Right lobe of liver (tissue), 6 donors: Measurements from ENCODE around the gene POLD4. TPM values are rescaled to one million over a fixed set of nuclear protein-coding genes. Genes with fewer than 3 reads are reported as not detected.

ENCODE experiments used
- ATAC-seq, 4 donors: fragments of 200-7000 bp; cut with Tn5 transposase; one replicate each; pipeline ENCODE4 v1.9.1; 2020; ENCODE audit warnings: mild to moderate bottlenecking in 4 of 4, moderate library complexity in 4 of 4
- DNase-seq, 3 donors: peaks; one replicate each; pipeline ENCODE4 v3.0.0-alpha.2; 2020
- H3K27ac ChIP-seq, 3 donors: fragments of 200-600 bp; one replicate each; pipeline ENCODE4 v1.8.0; 2022
- H3K27me3 ChIP-seq, 2 donors: fragments of 200-600 bp; one replicate each; pipeline ENCODE4 v1.8.0; 2022
- H3K36me3 ChIP-seq, 4 donors: fragments of 200-600 bp; sonication (generic) in 1 of 4; one replicate each; pipeline versions ENCODE4 v1.5.1 to v1.8.0; 2017 to 2022; ENCODE audit warnings: control low read depth in 1 of 4
- H3K4me1 ChIP-seq, 4 donors: fragments of 200-600 bp; sonication (generic) in 1 of 4; one replicate each; pipeline versions ENCODE4 v1.5.1 to v1.8.0; 2017 to 2022; ENCODE audit warnings: control low read depth in 1 of 4
- H3K4me3 ChIP-seq, 3 donors: fragments of 200-600 bp; one replicate each; pipeline ENCODE4 v1.8.0; 2022
- H3K9me3 ChIP-seq, 4 donors: fragments of 200-600 bp; sonication (generic) in 1 of 4; one replicate each; pipeline versions ENCODE4 v1.5.1 to v1.8.0; 2017 to 2022; ENCODE audit warnings: control low read depth in 1 of 4
- POLR2A ChIP-seq: fragments of 450-650 bp; IDR thresholded peaks from one replicate; pipeline ENCODE4 v1.6.1; 2017; ENCODE audit warnings: antibody characterized with exemption, mild to moderate bottlenecking
- WGBS: methylation state at CpG from one replicate; pipeline ENCODE4 v1.1.6; 2018; ENCODE audit warnings: low coverage, low lambda C conversion rate; ENCODE audit not compliant: insufficient coverage; ENCODE audit errors: missing lambda C conversion rate; 5-methylcytosine and 5-hydroxymethylcytosine counted together
- intact Hi-C, 2 donors: fragments of 100-400 bp; cut with DNase I; formaldehyde crosslinking; loops; one replicate each; pipeline versions ENCODE4 v1.11.2 to v1.14.1; 2022
- total RNA-seq, 6 experiments: library from RNA; depleted of rRNA in 2 of 6; stranded (reverse); fragments of >200 nt in 2 of 6; fragmentation: NEBNext Ultra II Directional in 3 of 6; extraction: Animal tissue kit (Norgen Biotek cat#: 25700) in 3 of 6; gene quantifications; one replicate each; pipeline versions ENCODE4 v1.1.0 to v1.2.4, GENCODE V29; 2016 to 2023
- TF ChIP-seq, protein P1 (sequence below), 4 donors: fragments of 200-600 bp in 3 of 4; fragments of 450-650 bp in 1 of 4; IDR thresholded peaks; one replicate each; pipeline versions ENCODE4 v1.5.1 to v1.8.0; 2016 to 2022; ENCODE audit warnings: antibody characterized with exemption in 4 of 4, mild to moderate bottlenecking in 2 of 4
- donor health status: DM: no; HTN: yes; CAD: no.
- donor health status: DM: no; HTN: no; CAD: no.
- donor health status: DM: no; HTN: no; CAD: no.
- donor health status: DM: no; HTN: yes; CAD: no.
- donor health status: DM: no; HTN: yes; CAD: no.

Gene POLD4
- total RNA-seq, 6 experiments from 2014 or later, result 70.5 to 216 (median 97.9) TPM

DNA sequence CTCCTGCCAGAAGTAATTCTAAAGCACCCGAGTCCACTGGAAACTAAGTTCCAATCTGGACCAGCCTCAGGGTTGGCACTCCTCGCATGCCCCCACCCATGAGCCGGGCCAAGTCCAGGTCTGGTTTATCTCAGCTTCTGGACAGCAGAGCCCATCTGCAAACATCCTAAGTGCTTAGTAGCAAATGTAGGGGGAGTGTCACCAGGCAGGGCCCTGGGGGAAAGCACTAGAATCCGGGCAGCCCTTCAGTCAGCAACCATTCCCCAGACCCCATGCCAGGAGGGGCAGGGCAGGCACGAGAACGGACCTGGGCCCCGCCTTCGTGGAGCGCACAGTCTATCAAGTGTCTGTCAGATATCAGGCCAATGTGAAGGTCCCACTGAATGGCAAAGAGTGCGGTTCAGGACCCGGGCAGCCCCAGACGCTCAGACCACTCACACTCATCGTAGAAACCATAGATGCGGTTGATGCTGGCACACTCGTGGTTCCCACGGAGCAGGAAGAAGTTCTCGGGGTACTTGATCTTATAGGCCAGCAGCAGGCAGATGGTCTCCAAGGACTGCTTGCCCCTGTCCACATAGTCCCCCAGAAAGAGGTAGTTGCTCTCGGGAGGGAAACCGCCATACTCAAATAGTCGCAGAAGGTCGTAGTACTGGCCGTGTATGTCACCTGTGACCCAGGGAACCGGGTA, 47.0 kb upstream of the POLD4 start:
- intact Hi-C loops, result no loop called here
- H3K9me3 ChIP-seq, result no peaks in the 10 kb centered on the region
- peak overlapping the region in 2 of 3 donors; percentile 77 to 88 for H3K27ac ChIP-seq
- H3K27me3 ChIP-seq, result no peaks in the 10 kb centered on the region
- WGBS, result 21% methylated on average over 14 of the region's 23 CpGs
- peaks cover 3 to 33% (median 17%) of the 10 kb centered on the region in 4 donors for H3K36me3 ChIP-seq
- H3K4me1 ChIP-seq, result peaks cover 0 to 24% (median 5%) of the 10 kb centered on the region in 4 donors
- ATAC-seq (no peak), DNase-seq (no peak)
- H3K4me3 ChIP-seq, result peak overlapping the region; percentile 95 to 99 (median 98)
- TF ChIP-seq POLR2A, result no peak

DNA sequence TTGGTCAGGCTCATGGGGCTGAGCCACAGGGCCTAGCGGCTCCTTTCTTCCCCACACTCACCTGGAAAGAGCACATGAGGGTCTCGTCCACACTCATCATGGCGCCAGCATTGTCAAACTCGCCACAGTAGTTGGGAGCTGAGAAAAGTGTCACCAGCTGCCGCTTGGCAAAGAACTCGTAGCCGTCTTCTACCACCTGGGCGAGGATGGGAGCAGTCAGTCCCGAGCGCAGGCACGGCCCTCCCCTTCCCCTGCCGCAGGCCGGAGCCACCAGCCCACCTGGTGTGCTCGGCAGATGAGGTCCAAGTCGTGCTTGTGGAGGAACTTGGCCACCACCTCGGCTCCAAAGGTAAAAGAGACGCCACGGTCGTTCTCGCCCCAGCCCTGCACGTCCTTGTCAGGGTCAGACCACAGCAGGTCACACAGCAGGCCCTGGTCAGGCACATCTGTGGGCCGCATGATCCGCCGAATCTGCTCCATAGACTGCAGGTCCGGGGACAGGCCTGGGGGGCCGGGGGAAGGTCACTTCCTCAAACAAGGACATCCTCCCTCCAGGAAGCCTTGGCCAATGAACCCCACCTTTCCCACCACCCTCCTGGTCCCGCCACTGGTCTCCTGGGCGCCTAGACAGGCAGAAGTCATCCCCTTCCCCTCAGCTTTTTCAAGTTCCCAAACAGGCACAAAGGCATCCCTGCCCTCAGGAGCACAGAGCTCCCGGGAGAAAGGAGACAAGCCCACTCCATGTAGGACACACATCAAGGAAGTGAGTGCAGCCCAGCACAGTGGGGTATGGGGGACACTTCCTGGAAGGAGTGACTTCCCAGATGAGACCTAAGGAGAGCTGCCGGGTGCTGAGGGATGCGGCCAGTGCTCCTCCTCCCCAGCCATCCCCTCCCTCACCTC, 45.6 kb upstream of the POLD4 start:
- intact Hi-C loops, result loop anchor here in 1 of 2 donors (10.0 kb wide), 1 partner anchor 106 kb away; the partner anchor contains the start of genes CDK2AP2 and PITPNM1
- Histone ChIP-seq H3K27ac (no peak overlapping the region), H3K9me3 (no peaks in the 10 kb centered on the region), H3K36me3 (peaks cover 3 to 34% (median 17%) of the 10 kb centered on the region in 4 donors), H3K27me3 (no peaks in the 10 kb centered on the region), H3K4me1 (peaks cover 0 to 24% (median 5%) of the 10 kb centered on the region in 4 donors), H3K4me3 (no peak overlapping the region)
- TF ChIP-seq, protein P1, sequence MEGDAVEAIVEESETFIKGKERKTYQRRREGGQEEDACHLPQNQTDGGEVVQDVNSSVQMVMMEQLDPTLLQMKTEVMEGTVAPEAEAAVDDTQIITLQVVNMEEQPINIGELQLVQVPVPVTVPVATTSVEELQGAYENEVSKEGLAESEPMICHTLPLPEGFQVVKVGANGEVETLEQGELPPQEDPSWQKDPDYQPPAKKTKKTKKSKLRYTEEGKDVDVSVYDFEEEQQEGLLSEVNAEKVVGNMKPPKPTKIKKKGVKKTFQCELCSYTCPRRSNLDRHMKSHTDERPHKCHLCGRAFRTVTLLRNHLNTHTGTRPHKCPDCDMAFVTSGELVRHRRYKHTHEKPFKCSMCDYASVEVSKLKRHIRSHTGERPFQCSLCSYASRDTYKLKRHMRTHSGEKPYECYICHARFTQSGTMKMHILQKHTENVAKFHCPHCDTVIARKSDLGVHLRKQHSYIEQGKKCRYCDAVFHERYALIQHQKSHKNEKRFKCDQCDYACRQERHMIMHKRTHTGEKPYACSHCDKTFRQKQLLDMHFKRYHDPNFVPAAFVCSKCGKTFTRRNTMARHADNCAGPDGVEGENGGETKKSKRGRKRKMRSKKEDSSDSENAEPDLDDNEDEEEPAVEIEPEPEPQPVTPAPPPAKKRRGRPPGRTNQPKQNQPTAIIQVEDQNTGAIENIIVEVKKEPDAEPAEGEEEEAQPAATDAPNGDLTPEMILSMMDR (IDR thresholded peaks at IDR 0.05), result no peak
- TF ChIP-seq POLR2A, result no peak
- DNase-seq, result no peak
- no peak for ATAC-seq
- WGBS, result 79% methylated on average over 8 of the region's 31 CpGs

DNA sequence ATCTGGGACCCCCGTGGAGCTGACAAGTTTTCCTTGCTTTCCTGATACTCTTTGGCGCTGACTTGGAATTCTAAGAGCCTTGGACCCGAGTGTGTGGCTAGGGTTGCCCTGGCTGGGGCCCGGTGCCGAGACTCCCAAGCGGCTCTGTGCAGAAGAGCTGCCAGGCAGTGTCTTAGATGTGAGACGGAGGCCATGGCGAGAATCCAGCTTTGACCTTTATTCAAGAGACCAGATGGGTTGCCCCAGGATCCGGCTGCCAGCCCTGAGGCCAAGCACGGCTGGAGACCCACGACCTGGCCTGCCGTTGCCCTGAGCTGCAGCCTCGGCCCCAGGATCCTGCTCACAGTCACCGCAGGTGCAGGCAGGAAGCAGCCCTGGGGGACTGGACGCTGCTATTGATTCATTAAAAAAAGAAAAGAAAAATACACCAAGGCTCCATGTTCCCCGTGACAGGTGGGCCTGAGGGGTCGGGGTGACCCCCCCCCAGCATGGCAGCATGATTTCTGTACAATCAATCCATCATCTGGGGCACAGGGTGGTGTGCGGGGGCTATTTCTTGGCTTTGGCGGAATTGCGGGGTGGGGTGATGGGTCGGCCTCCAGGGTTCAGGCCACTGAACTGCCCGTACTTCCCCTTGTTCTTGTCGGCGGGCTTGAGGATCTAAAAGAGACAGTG, 44.8 kb upstream of the POLD4 start:
- peaks cover 3 to 37% (median 17%) of the 10 kb centered on the region in 4 donors for H3K36me3 ChIP-seq
- intact Hi-C loops, result loop anchor here in 1 of 2 donors (10.0 kb wide), 1 partner anchor 107 kb away; the partner anchor contains the start of genes CDK2AP2 and PITPNM1
- 75% methylated on average over 11 of the region's 24 CpGs for WGBS
- peaks cover 0 to 24% (median 5%) of the 10 kb centered on the region in 4 donors for H3K4me1 ChIP-seq
- no peak for ATAC-seq
- H3K9me3 ChIP-seq, result no peaks in the 10 kb centered on the region
- no peak overlapping the region for H3K4me3 ChIP-seq
- TF ChIP-seq, protein P1 (IDR thresholded peaks at IDR 0.05), result no peak
- TF ChIP-seq POLR2A, result no peak
- DNase-seq, result no peak
- H3K27ac ChIP-seq, result no peak overlapping the region
- no peaks in the 10 kb centered on the region for H3K27me3 ChIP-seq

DNA sequence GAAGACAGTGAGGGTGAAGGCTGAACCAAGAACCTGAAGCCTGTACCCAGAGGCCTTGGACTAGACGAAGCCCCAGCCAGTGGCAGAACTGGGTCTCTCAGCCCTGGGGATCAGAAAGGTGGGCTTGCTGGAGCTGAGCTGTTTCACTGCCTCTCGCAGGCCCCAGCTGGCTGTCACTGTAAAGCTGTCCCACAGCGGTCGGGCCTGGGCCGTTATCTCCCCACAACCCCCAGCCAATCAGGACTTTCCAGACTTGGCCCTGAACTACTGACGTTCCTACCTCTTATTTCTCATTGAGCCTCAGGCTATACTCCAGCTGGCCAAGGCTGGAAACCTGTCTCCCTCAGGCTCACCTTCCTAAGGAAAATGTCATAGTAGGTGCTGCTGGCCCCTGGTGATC, 44.2 kb upstream of the POLD4 start:
- peaks cover 3 to 37% (median 17%) of the 10 kb centered on the region in 4 donors for H3K36me3 ChIP-seq
- H3K9me3 ChIP-seq, result no peaks in the 10 kb centered on the region
- no peak for DNase-seq
- no peak for ATAC-seq
- intact Hi-C loops, result loop anchor here in 1 of 2 donors (10.0 kb wide), 1 partner anchor 107 kb away; the partner anchor contains the start of genes CDK2AP2 and PITPNM1
- no CpG with 5 or more reads among the region's 6 CpGs for WGBS
- peaks cover 0 to 21% (median 5%) of the 10 kb centered on the region in 4 donors for H3K4me1 ChIP-seq
- no peak overlapping the region for H3K27ac ChIP-seq
- H3K4me3 ChIP-seq, result no peak overlapping the region
- no peaks in the 10 kb centered on the region for H3K27me3 ChIP-seq
- TF ChIP-seq, protein P1 (IDR thresholded peaks at IDR 0.05), result no peak
- no peak for TF ChIP-seq POLR2A
